Retinal pigment epithelial cell (primary cell): ENCODE measurements around the gene SLAIN2.
"Not testable (repeated sequence)": the region's sequence is repeated elsewhere in the genome, so short reads cannot be mapped to it uniquely, and the experiment has no call there.

ENCODE experiments used
- DNase-seq: peaks from one replicate; pipeline ENCODE4 v3.0.0-alpha.2; 2010; ENCODE audit warnings: low read depth
- H3K4me3 ChIP-seq: 2 replicates; pipeline ENCODE4 v1.5.1; 2011; ENCODE audit warnings: mild to moderate bottlenecking, low read length, control low read depth, moderate library complexity
- CTCF ChIP-seq: conservative IDR thresholded peaks from 2 replicates; pipeline ENCODE4 v1.5.1; 2011; ENCODE audit warnings: low read depth, low read length, control low read depth, inconsistent platforms

Gene SLAIN2

GRCh38 chr4:48340965-48341775 lies at the start of gene SLAIN2:
Gene SLAIN2, plus strand, starts transcription at chr4:48341529. Its CDS starts 211 bp downstream, at chr4:48341740.
- TF ChIP-seq CTCF = peak; percentile 41
- H3K4me3 ChIP-seq = peak within 1 kb of the TSS; percentile 73

GRCh38 chr4:48292218-48292790 lies 49.0 kb upstream of the SLAIN2 start:
- H3K4me3 ChIP-seq, DNase-seq: not testable (repeated sequence)

More at GRCh38 chr4:48340965-48341775, at the start of gene SLAIN2:
- peak; percentile 90 for DNase-seq

GRCh38 chr4:48295116-48295515 lies 46.2 kb upstream of the SLAIN2 start:
- no peak for DNase-seq
- no peak overlapping the region for H3K4me3 ChIP-seq
- TF ChIP-seq CTCF = no peak

- TF ChIP-seq CTCF = no peak
- H3K4me3 ChIP-seq = no peak overlapping the region
These were observed 45.0 kb upstream of the SLAIN2 start for GRCh38 chr4:48296365-48296764.

GRCh38 chr4:48297256-48297846 lies 44.0 kb upstream of the SLAIN2 start:
- TF ChIP-seq CTCF = no peak
- no peak overlapping the region for H3K4me3 ChIP-seq
- no peak for DNase-seq

More at GRCh38 chr4:48296365-48296764, 45.0 kb upstream of the SLAIN2 start:
- no peak for DNase-seq

GRCh38 chr4:48299560-48299959 lies 41.8 kb upstream of the SLAIN2 start:
- no peak for TF ChIP-seq CTCF
- H3K4me3 ChIP-seq = no peak overlapping the region
- DNase-seq = no peak

- no peak overlapping the region for H3K4me3 ChIP-seq
- no peak for TF ChIP-seq CTCF
- no peak for DNase-seq
These were observed 41.3 kb upstream of the SLAIN2 start for GRCh38 chr4:48300004-48300403.
